Activated B cell treated with CpG ODN at 0.5 μM for 24 hours (primary cell): Measurements from ENCODE around the gene PTPN20. TPM values are rescaled to one million over a fixed set of nuclear protein-coding genes. Genes with fewer than 3 reads are reported as not detected.

ENCODE experiments used
- ATAC-seq: fragments of 200-7000 bp; cut with Tn5 transposase; one replicate; pipeline ENCODE4 v1.10.0; 2021; ENCODE audit warnings: low read depth, mild to moderate bottlenecking, moderate library complexity
- CTCF ChIA-PET: fragments of 350-600 bp; sonication (Branson Sonifier 250); formaldehyde crosslinking; loops from one replicate; lab custom pipeline; 2021; ENCODE audit warnings: antibody characterized with exemption; lab: Charles Lee
- POLR2A ChIA-PET: fragments of 350-600 bp; sonication (Branson Sonifier 250); formaldehyde crosslinking; loops from one replicate; lab custom pipeline; 2021; ENCODE audit warnings: antibody characterized with exemption; lab: Charles Lee
- DNase-seq: peaks from one replicate; pipeline ENCODE4 v3.0.0; 2022
- H3K27ac Mint-ChIP-seq: one replicate; pipeline ENCODE4 v1.8.0; 2020; ENCODE audit warnings: mixed read lengths
- H3K27me3 Mint-ChIP-seq: one replicate; pipeline ENCODE4 v1.8.0; 2021; ENCODE audit warnings: mixed read lengths
- H3K36me3 Mint-ChIP-seq: one replicate; pipeline ENCODE4 v1.8.0; 2021; ENCODE audit warnings: low read depth, mixed read lengths
- H3K4me1 Mint-ChIP-seq: one replicate; pipeline ENCODE4 v1.8.0; 2021; ENCODE audit warnings: mixed read lengths
- H3K4me3 Mint-ChIP-seq: one replicate; pipeline ENCODE4 v1.8.0; 2020; ENCODE audit warnings: mild to moderate bottlenecking, mixed read lengths
- H3K9me3 Mint-ChIP-seq: one replicate; pipeline ENCODE4 v1.8.0; 2020; ENCODE audit warnings: mixed read lengths
- intact Hi-C: fragments of 100-400 bp; cut with micrococcal nuclease; formaldehyde crosslinking; loops from one replicate; pipeline ENCODE4 v1.15.1; 2024
- total RNA-seq: library from RNA; stranded (reverse); gene quantifications from 2 replicates; pipeline ENCODE4 v1.2.3, GENCODE V29; 2022
- TF ChIP-seq, protein P1 (sequence below): fragments of 200-600 bp; IDR thresholded peaks from one replicate; pipeline ENCODE4 v1.8.0; 2022; ENCODE audit warnings: antibody characterized with exemption, mild to moderate bottlenecking

PTPN20 gene
- total RNA-seq, 1 donor from 2014 or later: 2.1 TPM

DNA sequence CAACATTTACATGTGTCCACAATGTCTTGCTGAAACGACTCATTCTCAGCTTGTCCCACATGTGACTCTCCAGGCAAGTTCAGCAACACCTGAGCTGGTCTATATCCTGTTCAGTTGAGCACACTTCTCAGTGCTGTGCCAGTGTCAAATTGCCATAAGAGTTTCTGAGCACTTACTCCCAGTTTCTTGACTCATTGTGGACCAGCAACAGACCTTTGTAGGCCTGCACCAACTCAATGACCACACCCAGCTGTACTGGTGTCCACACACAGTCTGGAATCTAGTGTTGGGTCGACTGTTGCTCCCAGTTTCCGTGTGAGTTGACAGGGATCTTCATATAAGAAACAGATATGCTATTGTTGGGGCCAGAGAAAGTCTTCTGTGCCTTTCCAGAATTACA lies 88.0 kb downstream of the PTPN20 start:
- H3K27me3 Mint-ChIP-seq: peaks cover 11% of the 10 kb centered on the region
- intact Hi-C loops: no loop called here
- ChIA-PET CTCF (no interaction called here), POLR2A (no interaction called here)
- DNase-seq (no peak), ATAC-seq (no peak)
- no peak overlapping the region for H3K4me3 Mint-ChIP-seq
- H3K9me3 Mint-ChIP-seq: peaks cover 2% of the 10 kb centered on the region
- no peaks in the 10 kb centered on the region for H3K4me1 Mint-ChIP-seq
- TF ChIP-seq, protein P1, sequence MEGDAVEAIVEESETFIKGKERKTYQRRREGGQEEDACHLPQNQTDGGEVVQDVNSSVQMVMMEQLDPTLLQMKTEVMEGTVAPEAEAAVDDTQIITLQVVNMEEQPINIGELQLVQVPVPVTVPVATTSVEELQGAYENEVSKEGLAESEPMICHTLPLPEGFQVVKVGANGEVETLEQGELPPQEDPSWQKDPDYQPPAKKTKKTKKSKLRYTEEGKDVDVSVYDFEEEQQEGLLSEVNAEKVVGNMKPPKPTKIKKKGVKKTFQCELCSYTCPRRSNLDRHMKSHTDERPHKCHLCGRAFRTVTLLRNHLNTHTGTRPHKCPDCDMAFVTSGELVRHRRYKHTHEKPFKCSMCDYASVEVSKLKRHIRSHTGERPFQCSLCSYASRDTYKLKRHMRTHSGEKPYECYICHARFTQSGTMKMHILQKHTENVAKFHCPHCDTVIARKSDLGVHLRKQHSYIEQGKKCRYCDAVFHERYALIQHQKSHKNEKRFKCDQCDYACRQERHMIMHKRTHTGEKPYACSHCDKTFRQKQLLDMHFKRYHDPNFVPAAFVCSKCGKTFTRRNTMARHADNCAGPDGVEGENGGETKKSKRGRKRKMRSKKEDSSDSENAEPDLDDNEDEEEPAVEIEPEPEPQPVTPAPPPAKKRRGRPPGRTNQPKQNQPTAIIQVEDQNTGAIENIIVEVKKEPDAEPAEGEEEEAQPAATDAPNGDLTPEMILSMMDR: no peak
- H3K27ac Mint-ChIP-seq: no peak overlapping the region
- no peaks in the 10 kb centered on the region for H3K36me3 Mint-ChIP-seq

DNA sequence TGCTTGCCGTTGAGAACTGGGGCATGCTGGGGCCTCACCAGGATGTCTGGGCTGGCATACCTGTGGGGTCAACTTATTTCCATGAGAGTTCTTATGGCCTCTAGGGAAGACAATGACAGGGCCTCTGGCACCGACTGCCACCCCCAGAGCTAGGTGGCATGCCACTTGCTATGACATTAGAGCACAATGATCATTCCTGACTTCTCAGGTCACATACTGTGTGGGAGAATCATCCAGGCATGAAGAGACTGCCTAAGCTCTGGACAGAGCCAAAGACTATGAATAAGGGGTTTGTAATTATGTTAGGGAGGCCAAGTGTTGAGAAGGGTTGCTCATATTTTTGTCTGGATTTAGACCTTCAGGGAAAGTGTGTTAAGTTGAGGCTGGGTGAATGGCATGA lies 97.5 kb downstream of the PTPN20 start:
- H3K36me3 Mint-ChIP-seq: no peaks in the 10 kb centered on the region
- intact Hi-C loops: no loop called here
- TF ChIP-seq, protein P1: no peak
- ChIA-PET CTCF (no interaction called here), POLR2A (no interaction called here)
- H3K4me1 Mint-ChIP-seq: no peaks in the 10 kb centered on the region
- H3K27me3 Mint-ChIP-seq: peaks cover 13% of the 10 kb centered on the region
- H3K4me3 Mint-ChIP-seq: no peak overlapping the region
- no peak overlapping the region for H3K27ac Mint-ChIP-seq
- DNase-seq: no peak
- H3K9me3 Mint-ChIP-seq: no peaks in the 10 kb centered on the region
- ATAC-seq: no peak

DNA sequence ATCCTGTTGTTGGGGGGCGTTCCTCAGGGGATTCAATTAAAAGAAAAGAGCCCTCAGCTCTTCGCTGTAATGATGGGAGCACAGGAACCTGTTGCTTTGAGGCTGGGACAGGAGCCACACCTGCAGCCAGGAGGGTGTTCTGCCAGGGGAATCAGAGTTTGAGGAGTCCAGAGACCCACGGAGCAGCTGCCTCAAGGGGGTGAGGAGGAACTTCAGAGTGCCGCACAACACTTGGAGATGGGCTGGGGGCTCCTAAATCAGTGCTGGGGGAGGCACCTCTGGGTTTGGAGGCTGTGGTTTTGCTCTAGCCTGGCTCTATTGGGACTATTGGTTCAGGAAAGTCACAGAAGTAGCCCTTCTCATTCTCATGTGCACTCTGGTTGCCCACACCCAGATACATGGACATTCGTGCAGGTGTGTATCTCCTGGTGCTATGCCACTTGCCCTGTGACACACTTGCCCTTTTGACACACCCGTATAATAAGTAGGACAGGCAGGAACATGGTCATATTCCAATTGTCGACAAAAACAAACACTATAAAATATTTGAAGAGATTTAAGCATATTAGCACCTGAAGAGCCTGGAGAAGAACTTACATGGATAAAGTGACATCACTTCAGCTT lies 98.1 kb downstream of the PTPN20 start:
- DNase-seq (no peak), ATAC-seq (no peak)
- POLR2A ChIA-PET: no interaction called here
- peaks cover 8% of the 10 kb centered on the region for H3K27me3 Mint-ChIP-seq
- H3K4me3 Mint-ChIP-seq: no peak overlapping the region
- H3K4me1 Mint-ChIP-seq: no peaks in the 10 kb centered on the region
- no peak overlapping the region for H3K27ac Mint-ChIP-seq
- CTCF ChIA-PET: no interaction called here
- TF ChIP-seq, protein P1: no peak
- H3K9me3 Mint-ChIP-seq: no peaks in the 10 kb centered on the region
- H3K36me3 Mint-ChIP-seq: no peaks in the 10 kb centered on the region
- intact Hi-C loops: no loop called here

DNA sequence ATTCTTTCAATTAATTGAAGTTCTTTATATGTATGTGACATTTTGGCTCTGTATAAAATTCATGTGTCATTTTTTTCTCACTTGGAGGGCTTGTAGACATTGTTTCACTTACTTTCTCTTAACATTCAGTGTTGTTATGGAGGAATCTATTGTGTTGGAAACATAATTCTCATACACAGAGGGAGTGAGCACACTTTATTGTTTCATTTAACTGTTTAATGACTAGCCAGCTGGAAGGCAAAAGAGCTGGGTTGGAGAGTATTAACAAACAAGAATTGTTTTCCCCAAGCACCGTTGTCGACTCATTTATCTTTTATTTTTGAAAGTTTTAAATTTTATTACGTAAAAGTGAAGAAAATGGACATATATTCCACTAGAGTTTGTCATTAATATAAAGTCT lies 98.8 kb downstream of the PTPN20 start:
- POLR2A ChIA-PET: no interaction called here
- TF ChIP-seq, protein P1: no peak
- ATAC-seq (no peak), DNase-seq (no peak)
- intact Hi-C loops: no loop called here
- Mint-ChIP-seq H3K27me3 (peaks cover 8% of the 10 kb centered on the region), H3K4me1 (no peaks in the 10 kb centered on the region), H3K9me3 (no peaks in the 10 kb centered on the region), H3K27ac (no peak overlapping the region), H3K4me3 (no peak overlapping the region), H3K36me3 (no peaks in the 10 kb centered on the region)
- CTCF ChIA-PET: no interaction called here

DNA sequence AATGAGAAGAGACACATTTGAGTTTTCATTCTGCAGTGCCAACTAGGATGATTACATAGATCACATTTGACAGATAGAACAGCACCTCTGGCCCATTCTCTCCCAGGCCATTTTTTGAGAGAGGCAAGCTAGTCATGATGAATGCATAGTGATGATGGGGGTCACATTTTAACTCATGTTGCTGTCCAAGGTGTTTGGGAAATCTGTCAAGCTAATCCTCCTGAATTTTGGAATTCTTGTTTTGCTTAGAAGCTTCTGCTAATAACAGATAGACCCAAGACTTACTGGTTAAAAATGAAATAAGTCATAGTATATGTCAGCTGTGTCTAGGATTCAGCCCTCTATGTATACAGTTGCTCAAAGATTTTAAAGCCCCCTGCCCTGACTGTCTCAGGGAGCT lies 101.0 kb downstream of the PTPN20 start:
- TF ChIP-seq, protein P1: no peak
- intact Hi-C loops: no loop called here
- H3K27ac Mint-ChIP-seq: no peak overlapping the region
- no peak for ATAC-seq
- H3K27me3 Mint-ChIP-seq: peaks cover 2% of the 10 kb centered on the region
- ChIA-PET CTCF (interaction anchor here (1.0 to 1.1 kb wide), 2 partner anchors 13 to 16 kb away, joined by 3 read pairs; no protein-coding TSS in a partner anchor), POLR2A (no interaction called here)
- H3K9me3 Mint-ChIP-seq: no peaks in the 10 kb centered on the region
- H3K36me3 Mint-ChIP-seq: no peaks in the 10 kb centered on the region
- no peak overlapping the region for H3K4me3 Mint-ChIP-seq
- H3K4me1 Mint-ChIP-seq: no peaks in the 10 kb centered on the region
- DNase-seq: no peak
